GM18498 (cell line): ENCODE measurements around the gene DPH3.

Experiments used
- ATAC-seq: cut with Tn5 transposase; IDR thresholded peaks from one replicate; pipeline ENCODE4 v1.9.1; 2021; ENCODE audit warnings: mild to moderate bottlenecking, moderate library complexity; ENCODE audit not compliant: unreplicated experiment

The DPH3 gene

DNA sequence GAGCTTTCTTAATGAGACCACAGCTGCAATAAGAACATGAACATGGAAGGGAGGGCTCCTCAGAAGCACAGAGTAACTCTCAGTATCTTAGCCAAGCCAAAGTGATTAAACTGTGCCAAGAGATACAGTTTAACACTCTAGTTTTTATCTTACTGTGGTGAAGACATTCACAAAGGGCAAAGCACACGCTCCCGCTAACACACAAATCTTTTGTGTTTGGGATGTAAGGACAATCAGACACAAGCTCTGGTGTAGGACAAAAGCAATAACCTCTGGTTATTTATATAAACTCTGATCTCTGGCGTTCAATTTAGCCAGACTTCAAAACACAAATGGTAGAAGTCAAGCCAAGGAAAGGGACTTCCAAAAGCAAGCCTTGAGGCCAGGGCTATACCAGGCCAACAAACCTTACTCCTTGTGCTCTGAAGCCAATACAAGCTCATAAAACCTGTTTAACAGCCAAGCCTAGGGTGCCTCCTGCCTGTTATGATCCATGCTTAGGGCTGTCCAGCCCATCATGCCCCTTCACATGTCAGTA, 27.8 kb downstream of the DPH3 start:
- ATAC-seq, result no peak

GRCh38 chr3:16236030-16236639, 28.6 kb downstream of the DPH3 start:
- no peak for ATAC-seq

- ATAC-seq, result no peak
Measured at GRCh38 chr3:16234281-16234680, 30.5 kb downstream of the DPH3 start.

DNA sequence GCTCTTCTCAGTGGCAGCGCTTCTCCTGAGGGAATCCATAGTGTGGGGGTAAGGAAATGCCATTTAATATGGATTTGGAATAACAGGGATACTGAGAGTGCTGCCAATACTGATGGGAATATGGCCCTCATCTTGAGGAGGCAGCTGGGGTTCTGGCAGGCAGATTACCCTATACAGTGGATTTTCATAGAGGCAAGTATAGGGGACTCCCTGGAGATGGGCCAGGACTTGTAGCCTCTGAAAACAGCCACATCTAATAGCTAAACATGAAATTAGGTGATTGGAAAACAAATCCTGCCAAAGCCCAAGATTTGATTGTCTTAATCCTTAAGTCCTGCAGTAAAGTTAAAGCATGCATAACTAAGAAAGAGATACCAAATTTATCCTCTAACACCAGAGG, 30.9 kb downstream of the DPH3 start:
- ATAC-seq, result no peak

- ATAC-seq, result no peak
Measured at GRCh38 chr3:16231983-16232382, 32.8 kb downstream of the DPH3 start.

DNA sequence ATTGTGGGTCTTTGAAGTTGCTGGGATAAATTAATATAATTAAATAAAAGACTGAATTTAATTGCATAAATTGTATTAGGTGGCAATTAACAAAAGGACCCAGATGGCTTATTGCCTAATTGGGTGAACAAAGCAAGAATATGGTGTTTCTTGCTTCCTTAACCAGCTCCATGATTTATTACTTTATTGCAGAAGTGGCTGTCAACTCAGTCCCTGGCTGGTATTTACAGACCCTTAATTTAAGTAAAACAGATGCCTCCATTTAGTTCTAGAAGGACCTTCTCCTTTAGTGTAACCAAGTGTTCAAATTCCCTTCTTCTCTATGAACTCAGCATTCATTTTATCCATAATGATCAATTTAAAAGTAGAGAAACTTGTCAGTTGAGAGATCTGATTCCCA, 35.1 kb downstream of the DPH3 start:
- no peak for ATAC-seq

DNA sequence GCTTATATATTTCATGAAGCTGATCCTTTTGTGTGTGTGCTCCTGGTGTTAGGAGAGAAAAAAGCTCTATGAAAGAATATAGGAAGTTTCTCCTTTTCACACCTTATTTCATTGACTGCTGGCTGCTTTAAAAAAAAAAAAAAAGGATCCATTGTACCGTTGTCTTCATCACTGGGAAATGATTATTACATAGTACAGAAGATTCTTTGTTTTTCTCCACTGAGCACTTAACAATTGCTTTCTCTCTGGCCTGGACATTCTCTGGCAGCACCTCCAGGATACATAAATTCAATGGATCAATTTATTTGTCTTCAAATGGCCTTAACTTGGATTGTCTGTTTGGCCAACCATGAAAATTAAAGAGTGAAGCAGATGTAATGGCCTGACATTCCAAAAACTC, 37.2 kb downstream of the DPH3 start:
- ATAC-seq, result no peak

DNA sequence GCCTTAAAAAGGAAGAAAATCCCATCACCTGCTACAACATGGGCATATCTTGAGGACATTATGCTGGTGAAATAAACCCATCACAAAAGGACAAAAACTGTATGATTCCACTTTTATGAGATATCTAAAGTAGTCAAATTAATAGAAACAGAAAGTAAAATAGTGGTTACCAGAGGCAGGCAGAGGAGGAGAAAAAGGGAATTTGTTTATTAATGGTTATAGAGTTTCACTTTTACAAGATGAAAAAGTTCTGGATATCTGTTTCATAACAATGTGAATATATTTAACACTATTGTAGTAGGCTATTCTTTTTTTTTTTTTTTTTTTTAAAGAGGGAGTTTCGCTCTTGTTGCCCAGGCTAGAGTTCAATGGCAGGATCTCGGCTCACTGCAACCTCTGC, 40.4 kb downstream of the DPH3 start:
- no peak for ATAC-seq

DNA sequence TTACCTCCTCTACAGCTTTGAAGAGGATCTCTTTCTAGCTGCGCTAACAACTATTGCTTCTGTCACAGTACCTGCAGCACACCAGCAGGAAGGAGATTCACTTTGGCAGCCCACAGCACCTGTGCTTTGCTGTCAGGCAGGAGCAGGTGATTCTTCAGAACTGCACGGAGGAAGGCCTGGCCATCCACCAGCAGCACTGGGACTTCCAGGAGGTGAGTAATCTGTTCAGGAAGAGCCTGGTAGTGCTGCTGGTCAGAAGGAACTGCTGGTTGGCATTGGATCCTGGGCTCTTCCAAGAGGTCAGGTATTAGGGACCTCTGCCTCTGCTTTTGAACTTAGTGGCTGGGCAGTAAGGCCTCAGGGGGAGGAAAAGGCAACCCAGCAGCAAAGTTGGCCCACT, 42.2 kb downstream of the DPH3 start:
- ATAC-seq, result no peak

DNA sequence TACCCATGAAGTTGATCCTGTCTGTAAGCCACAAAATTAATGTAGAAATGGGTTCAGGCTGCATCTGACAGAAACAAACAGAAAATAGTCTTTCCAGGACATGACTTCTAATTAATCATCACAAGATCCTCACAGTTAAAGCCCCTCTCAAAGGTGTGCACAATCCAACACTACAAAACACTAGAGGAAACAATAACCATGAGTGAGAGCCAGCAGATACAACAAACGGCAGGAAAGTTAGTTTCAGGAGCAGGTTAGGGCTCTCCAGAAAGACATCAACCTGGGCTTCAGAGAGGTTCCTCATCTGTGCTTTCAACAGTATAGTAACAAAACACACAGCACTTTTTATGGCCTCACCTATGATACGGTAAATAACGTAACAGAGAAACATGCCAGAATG, 42.8 kb downstream of the DPH3 start:
- no peak for ATAC-seq

DNA sequence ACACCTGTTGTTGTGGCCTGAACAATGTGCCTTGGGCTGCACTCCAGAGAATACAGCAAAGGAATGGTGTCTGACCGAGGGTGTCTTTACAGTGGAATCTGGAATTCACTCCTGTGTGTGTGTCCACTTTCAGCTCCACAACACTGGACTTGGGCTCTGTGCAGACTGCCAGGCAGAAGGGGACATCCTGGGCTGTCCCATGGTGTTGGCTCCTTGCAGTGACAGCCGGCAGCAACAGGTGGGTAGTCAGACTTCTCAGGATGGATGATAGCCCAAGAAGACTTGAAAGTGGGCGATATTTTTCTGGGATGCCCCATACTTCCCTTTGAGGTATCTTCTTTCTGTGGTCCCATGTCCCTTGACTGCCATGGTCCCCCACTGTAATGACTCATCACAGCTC, 45.0 kb downstream of the DPH3 start:
- no peak for ATAC-seq

GRCh38 chr3:16216373-16216935, 48.3 kb downstream of the DPH3 start:
- ATAC-seq, result no peak

- ATAC-seq, result no peak
Measured at GRCh38 chr3:16214366-16214765, 50.4 kb downstream of the DPH3 start.

DNA sequence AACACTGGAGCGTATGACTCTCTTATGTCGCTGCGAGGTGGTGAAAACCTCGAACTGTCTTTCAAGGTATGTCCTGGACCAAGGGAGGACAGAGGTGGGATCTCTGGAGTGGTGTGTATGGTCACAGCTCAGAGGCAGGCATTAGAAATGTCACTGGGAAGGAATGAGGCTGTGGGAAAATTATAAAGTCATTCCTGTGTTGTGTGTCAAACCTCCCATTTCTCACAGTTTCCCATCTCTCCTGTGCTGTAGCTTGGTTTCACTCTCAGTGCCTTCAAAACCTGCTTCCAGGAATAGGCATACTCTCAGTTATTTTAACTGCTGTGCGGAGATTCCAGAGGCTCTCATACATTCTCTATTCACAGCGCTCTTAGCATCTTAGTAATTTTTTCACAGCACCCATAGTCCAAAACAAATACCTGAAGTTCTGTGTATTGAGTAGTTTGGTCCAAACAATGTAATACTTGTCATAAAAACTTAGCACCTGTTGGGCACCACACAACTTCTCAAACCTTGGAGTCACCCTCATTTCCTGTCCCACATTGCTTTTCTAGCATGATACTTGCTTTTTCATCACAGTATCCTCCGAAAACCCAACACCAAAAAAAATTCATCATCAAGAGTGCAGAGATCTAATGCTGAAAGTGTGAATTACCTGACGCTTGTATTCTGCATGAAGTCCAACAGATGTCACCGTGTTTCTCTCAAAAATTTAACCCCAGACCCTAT, 53.4 kb downstream of the DPH3 start:
- ATAC-seq, result no peak
